ENCODE results near the gene RWDD4.

- no peak for TF ChIP-seq CTCF (IDR thresholded peaks at IDR 0.05; ENCODE audit: insufficient read depth, low read length)
- TF ChIP-seq POLR2AphosphoS5 (IDR thresholded peaks at IDR 0.05; ENCODE audit: low read depth), result no peak
- no peak for TF ChIP-seq GABPA (IDR thresholded peaks at IDR 0.05; ENCODE audit: low read depth)
- TF ChIP-seq, protein P1, sequence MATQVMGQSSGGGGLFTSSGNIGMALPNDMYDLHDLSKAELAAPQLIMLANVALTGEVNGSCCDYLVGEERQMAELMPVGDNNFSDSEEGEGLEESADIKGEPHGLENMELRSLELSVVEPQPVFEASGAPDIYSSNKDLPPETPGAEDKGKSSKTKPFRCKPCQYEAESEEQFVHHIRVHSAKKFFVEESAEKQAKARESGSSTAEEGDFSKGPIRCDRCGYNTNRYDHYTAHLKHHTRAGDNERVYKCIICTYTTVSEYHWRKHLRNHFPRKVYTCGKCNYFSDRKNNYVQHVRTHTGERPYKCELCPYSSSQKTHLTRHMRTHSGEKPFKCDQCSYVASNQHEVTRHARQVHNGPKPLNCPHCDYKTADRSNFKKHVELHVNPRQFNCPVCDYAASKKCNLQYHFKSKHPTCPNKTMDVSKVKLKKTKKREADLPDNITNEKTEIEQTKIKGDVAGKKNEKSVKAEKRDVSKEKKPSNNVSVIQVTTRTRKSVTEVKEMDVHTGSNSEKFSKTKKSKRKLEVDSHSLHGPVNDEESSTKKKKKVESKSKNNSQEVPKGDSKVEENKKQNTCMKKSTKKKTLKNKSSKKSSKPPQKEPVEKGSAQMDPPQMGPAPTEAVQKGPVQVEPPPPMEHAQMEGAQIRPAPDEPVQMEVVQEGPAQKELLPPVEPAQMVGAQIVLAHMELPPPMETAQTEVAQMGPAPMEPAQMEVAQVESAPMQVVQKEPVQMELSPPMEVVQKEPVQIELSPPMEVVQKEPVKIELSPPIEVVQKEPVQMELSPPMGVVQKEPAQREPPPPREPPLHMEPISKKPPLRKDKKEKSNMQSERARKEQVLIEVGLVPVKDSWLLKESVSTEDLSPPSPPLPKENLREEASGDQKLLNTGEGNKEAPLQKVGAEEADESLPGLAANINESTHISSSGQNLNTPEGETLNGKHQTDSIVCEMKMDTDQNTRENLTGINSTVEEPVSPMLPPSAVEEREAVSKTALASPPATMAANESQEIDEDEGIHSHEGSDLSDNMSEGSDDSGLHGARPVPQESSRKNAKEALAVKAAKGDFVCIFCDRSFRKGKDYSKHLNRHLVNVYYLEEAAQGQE (IDR thresholded peaks at IDR 0.05; ENCODE audit: insufficient replicate concordance, low read depth), result no peak
Measured at GRCh38 chr4:183633476-183634400, 25.2 kb downstream of the RWDD4 start.
